Panc1 (cell line): ENCODE data around the gene SPATA31E1. TPM values are rescaled to one million over a fixed set of nuclear protein-coding genes. Genes with fewer than 3 reads are reported as not detected.

Source experiments
- ATAC-seq: fragments of 200-7000 bp; cut with Tn5 transposase; 2 replicates; pipeline ENCODE4 v1.9.1; 2020; ENCODE audit warnings: mild to moderate bottlenecking, moderate library complexity
- BruUV-seq: library from RNA; stranded (reverse); fragments of 400-500 nt; replicated peaks from 2 replicates; lab custom pipeline; 2021; lab: Mats Ljungman, UMichigan
- CTCF ChIA-PET: fragments of 300-600 bp; sonication (Branson Sonifier 250); formaldehyde crosslinking; loops from one replicate; lab custom pipeline; 2022; ENCODE audit warnings: antibody characterized with exemption; lab: Charles Lee
- POLR2A ChIA-PET: fragments of 300-600 bp; sonication (Branson Sonifier 250); formaldehyde crosslinking; loops from one replicate; lab custom pipeline; 2022; ENCODE audit warnings: antibody characterized with exemption; lab: Charles Lee
- DNase-seq: peaks from one replicate; pipeline ENCODE4 v3.0.0-alpha.2; 2010; ENCODE audit warnings: low read depth, low spot score
- H3K27ac ChIP-seq: 2 replicates; pipeline ENCODE4 v1.5.1; 2011; ENCODE audit warnings: mild to moderate bottlenecking, low read length, inconsistent platforms
- H3K27me3 ChIP-seq: fragments of 200-500 bp; sonication (Bioruptor generic); 2 replicates; pipeline ENCODE4 v1.6.0; 2014; ENCODE audit warnings: low read length, inconsistent platforms; ENCODE audit not compliant: control insufficient read depth, insufficient read depth
- H3K36me3 ChIP-seq: fragments of 200-500 bp; sonication (Bioruptor generic); 2 replicates; pipeline ENCODE4 v1.5.1; 2014; ENCODE audit warnings: inconsistent platforms, mild to moderate bottlenecking, low read length, moderate library complexity; ENCODE audit not compliant: control insufficient read depth, insufficient read depth
- H3K4me1 ChIP-seq: 2 replicates; pipeline ENCODE4 v1.5.1; 2011; ENCODE audit warnings: inconsistent platforms, mild to moderate bottlenecking, low read length, moderate library complexity; ENCODE audit not compliant: control insufficient read depth, insufficient read depth
- H3K4me3 ChIP-seq, 2 experiments: 2 replicates each; pipeline ENCODE4 v1.5.1; 2011 to 2012; ENCODE audit warnings: low read depth in 2 of 2, low read length in 2 of 2, mild to moderate bottlenecking in 2 of 2, inconsistent platforms in 1 of 2, moderate library complexity in 1 of 2
- H3K9me3 ChIP-seq: fragments of 200-500 bp; sonication (Bioruptor generic); 2 replicates; pipeline ENCODE4 v1.5.1; 2014; ENCODE audit warnings: low read depth, mild to moderate bottlenecking, inconsistent platforms, low read length, moderate library complexity; ENCODE audit not compliant: control insufficient read depth, insufficient read depth
- POLR2AphosphoS5 ChIP-seq: IDR thresholded peaks from 2 replicates; pipeline ENCODE4 v1.6.1; 2012; ENCODE audit warnings: mild to moderate bottlenecking, low read depth, low read length, moderate library complexity
- SIN3A ChIP-seq: IDR thresholded peaks from 2 replicates; pipeline ENCODE4 v1.6.1; 2012; ENCODE audit warnings: low read depth, mild to moderate bottlenecking, low read length, moderate library complexity, borderline replicate concordance; ENCODE audit not compliant: insufficient read depth
- TCF7L2 ChIP-seq: IDR thresholded peaks from 2 replicates; pipeline ENCODE4 v1.6.1; 2011; ENCODE audit warnings: mild to moderate bottlenecking, low read depth, low read length, inconsistent platforms
- in situ Hi-C: cut with HindIII; loops from 2 replicates; pipeline ENCODE4 v1.10.0; 2016; ENCODE audit warnings: low sequenced_read_pairs, low pct_unique_long_range_greater_than_20kb
- intact Hi-C: fragments of 100-400 bp; cut with micrococcal nuclease; formaldehyde crosslinking; loops from one replicate; pipeline ENCODE4 v1.10.0; 2022; ENCODE audit not compliant: unreplicated experiment
- total RNA-seq: library from RNA; stranded (reverse); gene quantifications from one replicate; pipeline ENCODE4 v1.2.1, GENCODE V29; 2021; ENCODE audit not compliant: unreplicated experiment
- TF ChIP-seq, protein P1 (sequence below): fragments of 450-650 bp; IDR thresholded peaks from 2 replicates; pipeline ENCODE4 v1.5.1; 2017; ENCODE audit warnings: mild to moderate bottlenecking
- TF ChIP-seq, protein P2 (sequence below), 2 experiments: IDR thresholded peaks; 2 replicates each; pipeline ENCODE4 v1.6.1; 2011 to 2012; ENCODE audit warnings: low read depth in 2 of 2, control low read depth in 1 of 2, low read length in 1 of 2, mild to moderate bottlenecking in 1 of 2, moderate library complexity in 1 of 2; ENCODE audit not compliant: insufficient read depth in 1 of 2

The SPATA31E1 gene
- total RNA-seq, 1 experiment from 2014 or later: not detected

DNA sequence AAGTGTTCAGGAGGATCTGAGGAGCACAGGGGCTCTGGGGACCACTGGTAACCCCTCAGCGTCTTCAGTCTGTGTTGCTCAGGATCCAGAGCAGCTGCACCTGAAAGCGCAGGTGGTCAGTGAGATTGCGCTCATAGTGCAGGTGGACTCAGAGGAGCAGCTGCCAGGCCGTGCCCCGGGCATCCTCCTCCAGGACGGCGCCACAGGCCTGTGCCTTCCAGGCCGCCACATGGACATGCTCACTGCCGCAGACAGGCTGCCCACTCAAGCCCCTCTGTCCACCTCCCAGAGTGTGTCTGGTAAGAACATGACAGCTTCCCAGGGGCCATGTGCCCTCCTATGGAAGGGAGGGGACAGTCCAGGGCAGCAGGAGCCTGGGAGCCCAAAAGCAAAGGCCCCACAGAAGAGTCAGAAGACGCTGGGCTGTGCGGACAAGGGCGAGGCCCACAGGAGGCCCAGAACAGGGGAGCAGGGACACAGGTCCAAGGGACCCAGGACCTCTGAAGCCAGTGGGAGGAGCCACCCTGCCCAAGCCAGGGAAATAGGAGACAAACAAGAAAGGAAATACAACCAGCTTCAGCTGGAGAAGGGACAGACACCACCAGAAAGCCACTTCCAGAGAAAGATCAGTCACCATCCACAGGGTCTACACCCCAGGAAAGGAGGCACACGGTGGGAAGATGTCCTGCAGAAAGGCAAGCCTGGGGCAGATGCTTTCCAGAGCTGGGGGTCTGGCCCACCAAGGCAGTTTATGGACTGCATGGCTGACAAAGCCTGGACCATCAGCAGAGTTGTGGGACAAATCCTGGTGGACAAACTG lies 5.2 kb downstream of the SPATA31E1 start:
- ChIA-PET CTCF (no interaction called here), POLR2A (no interaction called here)
- no peak overlapping the region for H3K27ac ChIP-seq
- no peaks in the 10 kb centered on the region for H3K4me1 ChIP-seq
- H3K9me3 ChIP-seq: no peaks in the 10 kb centered on the region
- no peak for DNase-seq
- no TSS peak for BruUV-seq
- no peak for ATAC-seq
- no peaks in the 10 kb centered on the region for H3K27me3 ChIP-seq
- no peak for TF ChIP-seq POLR2AphosphoS5
- no peak for TF ChIP-seq TCF7L2
- TF ChIP-seq, protein P1, sequence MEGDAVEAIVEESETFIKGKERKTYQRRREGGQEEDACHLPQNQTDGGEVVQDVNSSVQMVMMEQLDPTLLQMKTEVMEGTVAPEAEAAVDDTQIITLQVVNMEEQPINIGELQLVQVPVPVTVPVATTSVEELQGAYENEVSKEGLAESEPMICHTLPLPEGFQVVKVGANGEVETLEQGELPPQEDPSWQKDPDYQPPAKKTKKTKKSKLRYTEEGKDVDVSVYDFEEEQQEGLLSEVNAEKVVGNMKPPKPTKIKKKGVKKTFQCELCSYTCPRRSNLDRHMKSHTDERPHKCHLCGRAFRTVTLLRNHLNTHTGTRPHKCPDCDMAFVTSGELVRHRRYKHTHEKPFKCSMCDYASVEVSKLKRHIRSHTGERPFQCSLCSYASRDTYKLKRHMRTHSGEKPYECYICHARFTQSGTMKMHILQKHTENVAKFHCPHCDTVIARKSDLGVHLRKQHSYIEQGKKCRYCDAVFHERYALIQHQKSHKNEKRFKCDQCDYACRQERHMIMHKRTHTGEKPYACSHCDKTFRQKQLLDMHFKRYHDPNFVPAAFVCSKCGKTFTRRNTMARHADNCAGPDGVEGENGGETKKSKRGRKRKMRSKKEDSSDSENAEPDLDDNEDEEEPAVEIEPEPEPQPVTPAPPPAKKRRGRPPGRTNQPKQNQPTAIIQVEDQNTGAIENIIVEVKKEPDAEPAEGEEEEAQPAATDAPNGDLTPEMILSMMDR: no peak
- TF ChIP-seq, protein P2, sequence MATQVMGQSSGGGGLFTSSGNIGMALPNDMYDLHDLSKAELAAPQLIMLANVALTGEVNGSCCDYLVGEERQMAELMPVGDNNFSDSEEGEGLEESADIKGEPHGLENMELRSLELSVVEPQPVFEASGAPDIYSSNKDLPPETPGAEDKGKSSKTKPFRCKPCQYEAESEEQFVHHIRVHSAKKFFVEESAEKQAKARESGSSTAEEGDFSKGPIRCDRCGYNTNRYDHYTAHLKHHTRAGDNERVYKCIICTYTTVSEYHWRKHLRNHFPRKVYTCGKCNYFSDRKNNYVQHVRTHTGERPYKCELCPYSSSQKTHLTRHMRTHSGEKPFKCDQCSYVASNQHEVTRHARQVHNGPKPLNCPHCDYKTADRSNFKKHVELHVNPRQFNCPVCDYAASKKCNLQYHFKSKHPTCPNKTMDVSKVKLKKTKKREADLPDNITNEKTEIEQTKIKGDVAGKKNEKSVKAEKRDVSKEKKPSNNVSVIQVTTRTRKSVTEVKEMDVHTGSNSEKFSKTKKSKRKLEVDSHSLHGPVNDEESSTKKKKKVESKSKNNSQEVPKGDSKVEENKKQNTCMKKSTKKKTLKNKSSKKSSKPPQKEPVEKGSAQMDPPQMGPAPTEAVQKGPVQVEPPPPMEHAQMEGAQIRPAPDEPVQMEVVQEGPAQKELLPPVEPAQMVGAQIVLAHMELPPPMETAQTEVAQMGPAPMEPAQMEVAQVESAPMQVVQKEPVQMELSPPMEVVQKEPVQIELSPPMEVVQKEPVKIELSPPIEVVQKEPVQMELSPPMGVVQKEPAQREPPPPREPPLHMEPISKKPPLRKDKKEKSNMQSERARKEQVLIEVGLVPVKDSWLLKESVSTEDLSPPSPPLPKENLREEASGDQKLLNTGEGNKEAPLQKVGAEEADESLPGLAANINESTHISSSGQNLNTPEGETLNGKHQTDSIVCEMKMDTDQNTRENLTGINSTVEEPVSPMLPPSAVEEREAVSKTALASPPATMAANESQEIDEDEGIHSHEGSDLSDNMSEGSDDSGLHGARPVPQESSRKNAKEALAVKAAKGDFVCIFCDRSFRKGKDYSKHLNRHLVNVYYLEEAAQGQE (IDR thresholded peaks at IDR 0.05; ENCODE audit: insufficient read depth in 1 of 2, low read depth in 2 of 2, low read length in 1 of 2): no peak
- TF ChIP-seq SIN3A: no peak
- H3K36me3 ChIP-seq: no peaks in the 10 kb centered on the region
- H3K4me3 ChIP-seq: no peak overlapping the region
- in situ Hi-C loops: no loop called here
- intact Hi-C loops: no loop called here

DNA sequence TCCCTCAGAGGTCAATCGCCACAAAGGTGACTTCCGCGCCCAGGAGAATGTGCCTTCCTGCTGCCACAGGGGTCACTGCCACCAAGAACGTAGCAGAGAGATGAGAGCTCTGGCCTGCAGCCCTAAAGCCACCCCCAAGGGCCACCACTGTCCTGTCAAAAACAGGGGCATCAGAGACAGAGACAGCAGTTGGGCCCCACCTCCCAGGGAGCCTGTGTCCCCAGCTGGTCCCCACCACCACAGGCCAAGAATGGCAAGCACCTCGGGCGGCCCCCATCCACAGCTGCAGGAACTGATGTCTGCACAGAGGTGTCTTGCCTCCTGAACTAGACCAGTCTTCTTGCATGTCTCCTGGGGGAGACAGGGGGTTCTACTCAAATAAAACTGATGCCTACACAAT lies 5.8 kb downstream of the SPATA31E1 start:
- H3K27ac ChIP-seq: no peak overlapping the region
- no peak overlapping the region for H3K4me3 ChIP-seq
- H3K9me3 ChIP-seq: no peaks in the 10 kb centered on the region
- DNase-seq: no peak
- in situ Hi-C loops: no loop called here
- ATAC-seq: no peak
- POLR2A ChIA-PET: no interaction called here
- BruUV-seq: no TSS peak
- no peaks in the 10 kb centered on the region for H3K27me3 ChIP-seq
- CTCF ChIA-PET: no interaction called here
- H3K36me3 ChIP-seq: no peaks in the 10 kb centered on the region
- intact Hi-C loops: no loop called here
- H3K4me1 ChIP-seq: no peaks in the 10 kb centered on the region
- no peak for TF ChIP-seq SIN3A
- TF ChIP-seq, protein P2 (IDR thresholded peaks at IDR 0.05; ENCODE audit: insufficient read depth in 1 of 2, low read depth in 2 of 2, low read length in 1 of 2): no peak
- TF ChIP-seq, protein P1: no peak
